Right ventricle myocardium superior (tissue), 1 donor: ENCODE measurements around the gene SARS2. TPM values are rescaled to one million over a fixed set of nuclear protein-coding genes. Genes with fewer than 3 reads are reported as not detected.
"Not testable (repeated sequence)": the region's sequence is repeated elsewhere in the genome, so short reads cannot be mapped to it uniquely, and the experiment has no call there.

Source experiments
- ATAC-seq: fragments of 200-7000 bp; cut with Tn5 transposase; one replicate; pipeline ENCODE4 v1.9.1; 2020; ENCODE audit warnings: mild to moderate bottlenecking; ENCODE audit not compliant: poor library complexity
- DNase-seq: peaks from one replicate; pipeline ENCODE4 v3.0.0-alpha.2; 2020
- intact Hi-C: fragments of 100-400 bp; cut with DNase I; formaldehyde crosslinking; loops from one replicate; pipeline ENCODE4 v1.11.2; 2022
- total RNA-seq: library from RNA; stranded (reverse); fragmentation: NEBNext Ultra II Directional; extraction: Animal tissue kit (Norgen Biotek cat#: 25700); gene quantifications from one replicate; pipeline ENCODE4 v1.2.1, GENCODE V29; 2021
- donor health status: DM: no; HTN: yes; CAD: no; lungs with severe emphysema.

SARS2 gene
- total RNA-seq, 1 donor from 2014 or later: 14.5 TPM

- no peak for DNase-seq
- intact Hi-C loops: no loop called here
- ATAC-seq: no peak
Measured at GRCh38 chr19:38904581-38905539, 25.7 kb downstream of the SARS2 start.

- intact Hi-C loops: no loop called here
- ATAC-seq (no peak), DNase-seq (no peak)
Measured at GRCh38 chr19:38901683-38902082, 28.9 kb downstream of the SARS2 start.

- intact Hi-C loops: no loop called here
- no peak for DNase-seq
- no peak for ATAC-seq
Measured at GRCh38 chr19:38900743-38901190, 29.8 kb downstream of the SARS2 start.

GRCh38 chr19:38900202-38900629, 30.3 kb downstream of the SARS2 start:
- ATAC-seq (no peak), DNase-seq (no peak)
- intact Hi-C loops: no loop called here

- ATAC-seq: peak; percentile 98
- DNase-seq: peak; percentile 100
- intact Hi-C loops: no loop called here
Measured at GRCh38 chr19:38899447-38900201, 30.9 kb downstream of the SARS2 start, which contains the start of the genes NFKBIB and SIRT2. Gene NFKBIB, plus strand, starts transcription at chr19:38899969. Its CDS starts 64 bp downstream, at chr19:38900033. Gene SIRT2, minus strand, starts transcription at chr19:38899618. Its CDS starts 97 bp downstream, at chr19:38899521.

- ATAC-seq (no peak), DNase-seq (peak; percentile 50)
- intact Hi-C loops: no loop called here
Measured at GRCh38 chr19:38898788-38899446, 31.6 kb downstream of the SARS2 start.

GRCh38 chr19:38894968-38895367, 35.6 kb downstream of the SARS2 start:
- DNase-seq: no peak
- no peak for ATAC-seq
- intact Hi-C loops: no loop called here

GRCh38 chr19:38893341-38893771, 37.2 kb downstream of the SARS2 start:
- no peak for ATAC-seq

GRCh38 chr19:38892841-38893240, 37.7 kb downstream of the SARS2 start:
- intact Hi-C loops: no loop called here

More at GRCh38 chr19:38893341-38893771, 37.2 kb downstream of the SARS2 start:
- intact Hi-C loops: no loop called here
- no peak for DNase-seq

GRCh38 chr19:38891771-38892170, 38.8 kb downstream of the SARS2 start:
- intact Hi-C loops: no loop called here
- no peak for ATAC-seq
- no peak for DNase-seq

More at GRCh38 chr19:38892841-38893240, 37.7 kb downstream of the SARS2 start:
- DNase-seq: no peak
- ATAC-seq: no peak

GRCh38 chr19:38890686-38891085, 39.9 kb downstream of the SARS2 start:
- no peak for DNase-seq
- intact Hi-C loops: no loop called here
- ATAC-seq: peak; percentile 80

GRCh38 chr19:38889803-38890202, 40.8 kb downstream of the SARS2 start:
- intact Hi-C loops: no loop called here
- ATAC-seq (no peak), DNase-seq (no peak)

GRCh38 chr19:38888876-38889275, 41.7 kb downstream of the SARS2 start:
- ATAC-seq: no peak
- intact Hi-C loops: no loop called here
- DNase-seq: no peak

- intact Hi-C loops, ATAC-seq, DNase-seq: not testable (repeated sequence)
Measured at GRCh38 chr19:38884691-38885090, 45.9 kb downstream of the SARS2 start.

GRCh38 chr19:38883286-38883685, 47.3 kb downstream of the SARS2 start:
- intact Hi-C loops: no loop called here
- ATAC-seq (no peak), DNase-seq (no peak)

- ATAC-seq (no peak), DNase-seq (no peak)
- intact Hi-C loops: no loop called here
Measured at GRCh38 chr19:38880882-38881609, 49.5 kb downstream of the SARS2 start.

- intact Hi-C loops: no loop called here
- DNase-seq: no peak
- ATAC-seq: no peak
Measured at GRCh38 chr19:38880076-38880881, 50.3 kb downstream of the SARS2 start.
